Transverse colon (tissue), 4 donors: ENCODE measurements around the gene GNAL. TPM values are rescaled to one million over a fixed set of nuclear protein-coding genes. Genes with fewer than 3 reads are reported as not detected.

ENCODE experiments used
- DNase-seq: peaks from one replicate; pipeline ENCODE4 v3.0.0-alpha.2; 2019
- H3K27ac ChIP-seq, 4 donors: fragments of 200-600 bp; sonication (generic); 2 replicates each; pipeline ENCODE4 v1.5.1; 2016 to 2018; ENCODE audit warnings: inconsistent platforms in 4 of 4
- H3K27me3 ChIP-seq: fragments of 200-600 bp; sonication (generic); 2 replicates; pipeline ENCODE4 v1.5.1; 2017; ENCODE audit warnings: inconsistent platforms
- H3K36me3 ChIP-seq, 4 donors: fragments of 200-600 bp; sonication (generic); 2 replicates each; pipeline ENCODE4 v1.5.1; 2017 to 2019; ENCODE audit warnings: inconsistent platforms in 4 of 4
- H3K4me1 ChIP-seq, 4 donors: fragments of 200-600 bp; sonication (generic); 2 replicates each; pipeline ENCODE4 v1.5.1; 2017 to 2020; ENCODE audit warnings: inconsistent platforms in 4 of 4
- H3K4me3 ChIP-seq, 4 donors: fragments of 200-600 bp; sonication (generic); 1 replicate in 1 of 4; 2 replicates in 3 of 4; pipeline versions ENCODE4 v1.5.1 to v1.6.1; 2017 to 2019; ENCODE audit warnings: inconsistent platforms in 4 of 4
- H3K9me3 ChIP-seq, 2 donors: fragments of 200-600 bp; sonication (generic); 2 replicates each; pipeline ENCODE4 v1.5.1; 2017 to 2019; ENCODE audit warnings: inconsistent platforms in 2 of 2
- CTCF ChIP-seq, 5 experiments: fragments of 200-600 bp in 3 of 5; fragments of 450-650 bp in 2 of 5; sonication (generic) in 3 of 5; IDR thresholded peaks; 1 replicate in 2 of 5; 2 replicates in 3 of 5; pipeline ENCODE4 v1.5.1; 2016 to 2017; ENCODE audit warnings: antibody characterized with exemption in 5 of 5, inconsistent platforms in 3 of 5, mild to moderate bottlenecking in 2 of 5, moderate library complexity in 1 of 5
- EP300 ChIP-seq: sonication (generic); formaldehyde crosslinking; IDR thresholded peaks from one replicate; pipeline ENCODE4 v1.6.1; 2017; ENCODE audit warnings: antibody characterized with exemption, low read depth
- POLR2A ChIP-seq: fragments of 450-650 bp; IDR thresholded peaks from one replicate; pipeline ENCODE4 v1.6.1; 2016; ENCODE audit warnings: antibody characterized with exemption, mild to moderate bottlenecking, moderate library complexity
- POLR2AphosphoS5 ChIP-seq, 3 donors: sonication (generic); formaldehyde crosslinking; IDR thresholded peaks; one replicate each; pipeline ENCODE4 v1.6.1; 2016; ENCODE audit warnings: antibody characterized with exemption in 3 of 3
- WGBS, 2 donors: methylation state at CpG; one replicate each; pipeline ENCODE4 v1.1.5; 2018; ENCODE audit warnings: low coverage in 1 of 2; 5-methylcytosine and 5-hydroxymethylcytosine counted together
- in situ Hi-C, 4 donors: fragments of 200-750 bp; cut with MboI; loops; one replicate each; pipeline versions ENCODE4 v1.15.0 to v1.15.1; 2017; ENCODE audit warnings: low sequenced_read_pairs in 3 of 4, low pct_ligation_motif_present in 1 of 4, low pct_unique_long_range_greater_than_20kb in 1 of 4
- intact Hi-C: fragments of 100-400 bp; cut with DNase I; formaldehyde crosslinking; loops from one replicate; pipeline ENCODE4 v1.15.1; 2023; ENCODE audit warnings: low total_unique reads
- total RNA-seq, 4 donors: library from RNA; depleted of rRNA; stranded (reverse); fragments of >200 nt; gene quantifications; one replicate each; pipeline ENCODE4 v1.1.0, GENCODE V29; 2016

GNAL gene
- total RNA-seq, 4 donors from 2014 or later: 2.9 to 7.4 (median 7.2) TPM

- DNase-seq: no peak
- no peaks in the 10 kb centered on the region for H3K27me3 ChIP-seq
- no peaks in the 10 kb centered on the region for H3K9me3 ChIP-seq
- no peak overlapping the region for H3K4me3 ChIP-seq
- intact Hi-C loops (no loop called here), in situ Hi-C loops (no loop called here)
- TF ChIP-seq POLR2A (no peak), CTCF (IDR thresholded peaks at IDR 0.05) (no peak), POLR2AphosphoS5 (IDR thresholded peaks at IDR 0.05) (no peak), EP300 (no peak)
- H3K36me3 ChIP-seq: no peaks in the 10 kb centered on the region
- no peaks in the 10 kb centered on the region for H3K4me1 ChIP-seq
- WGBS, 2 donors: 91 to 92% methylated on average over 6 of the region's 6 CpGs
- H3K27ac ChIP-seq: no peak overlapping the region
Measured at GRCh38 chr18:11802158-11802557, 113.1 kb downstream of the GNAL start.

GRCh38 chr18:11802586-11802985 lies 113.5 kb downstream of the GNAL start:
- Histone ChIP-seq H3K27me3 (no peaks in the 10 kb centered on the region), H3K4me3 (no peak overlapping the region), H3K36me3 (no peaks in the 10 kb centered on the region), H3K9me3 (no peaks in the 10 kb centered on the region), H3K27ac (no peak overlapping the region), H3K4me1 (no peaks in the 10 kb centered on the region)
- no peak for TF ChIP-seq POLR2A
- TF ChIP-seq POLR2AphosphoS5 (IDR thresholded peaks at IDR 0.05): no peak
- TF ChIP-seq EP300: no peak
- no peak for TF ChIP-seq CTCF (IDR thresholded peaks at IDR 0.05)
- WGBS, 2 donors: 91 to 94% methylated on average over 8 to 10 of the region's 10 CpGs
- DNase-seq: no peak
- intact Hi-C loops: no loop called here
- in situ Hi-C loops: no loop called here

GRCh38 chr18:11807233-11807632 lies 118.2 kb downstream of the GNAL start:
- TF ChIP-seq POLR2A (no peak), EP300 (no peak), CTCF (IDR thresholded peaks at IDR 0.05) (no peak), POLR2AphosphoS5 (IDR thresholded peaks at IDR 0.05) (no peak)
- H3K27ac ChIP-seq: no peak overlapping the region
- no peaks in the 10 kb centered on the region for H3K27me3 ChIP-seq
- H3K4me3 ChIP-seq: no peak overlapping the region
- WGBS, 2 donors: 87 to 92% methylated on average over 7 of the region's 7 CpGs
- H3K9me3 ChIP-seq: no peaks in the 10 kb centered on the region
- in situ Hi-C loops (no loop called here), intact Hi-C loops (no loop called here)
- no peak for DNase-seq
- no peaks in the 10 kb centered on the region for H3K4me1 ChIP-seq
- no peaks in the 10 kb centered on the region for H3K36me3 ChIP-seq

GRCh38 chr18:11808001-11808855 lies 119.2 kb downstream of the GNAL start:
- Histone ChIP-seq H3K4me1 (no peaks in the 10 kb centered on the region), H3K27me3 (no peaks in the 10 kb centered on the region), H3K9me3 (no peaks in the 10 kb centered on the region), H3K27ac (no peak overlapping the region), H3K4me3 (no peak overlapping the region), H3K36me3 (no peaks in the 10 kb centered on the region)
- TF ChIP-seq CTCF (IDR thresholded peaks at IDR 0.05) (no peak), EP300 (no peak), POLR2A (no peak), POLR2AphosphoS5 (IDR thresholded peaks at IDR 0.05) (no peak)
- no peak for DNase-seq
- whole genome bisulfite sequencing, 2 donors: 73 to 74% methylated on average over 11 of the region's 11 CpGs
- intact Hi-C loops: no loop called here
- in situ Hi-C loops: no loop called here
